ENCODE measurements around the gene C9orf57. TPM values are rescaled to one million over a fixed set of nuclear protein-coding genes. Genes with fewer than 3 reads are reported as not detected.

C9orf57 gene
- total RNA-seq, 1 experiment from 2014 or later: not detected

GRCh38 chr9:72065076-72065475 lies 4.7 kb upstream of the C9orf57 start:
- H2BK5ac ChIP-seq (ENCODE audit: insufficient read length, low read length): no peak overlapping the region
- no peak overlapping the region for H4K91ac ChIP-seq (ENCODE audit: insufficient read length, low read depth, low read length)
- no peaks in the 10 kb centered on the region for H3K79me1 ChIP-seq (ENCODE audit: insufficient read depth, low read depth, low read length, poor library complexity, severe bottlenecking)
- H4K5ac ChIP-seq (ENCODE audit: insufficient read length, low read depth, low read length): no peak overlapping the region
- no peak overlapping the region for H3K56ac ChIP-seq (ENCODE audit: insufficient read length, low read depth, low read length)
- no peak for TF ChIP-seq CTCF (conservative IDR thresholded peaks at IDR 0.05)
- H3K23me2 ChIP-seq (ENCODE audit: insufficient read length, low read depth, low read length, poor library complexity, severe bottlenecking): no peaks in the 10 kb centered on the region
- no peaks in the 10 kb centered on the region for H3K27me3 ChIP-seq (ENCODE audit: insufficient read depth, low read length)
- no peak overlapping the region for H2BK12ac ChIP-seq (ENCODE audit: insufficient read length, low read depth, low read length)
- H2AK5ac ChIP-seq (ENCODE audit: insufficient read length, low read length): no peak overlapping the region
- no peak overlapping the region for H3K23ac ChIP-seq (ENCODE audit: insufficient read length, low read depth, low read length)
- no peak overlapping the region for H3K14ac ChIP-seq (ENCODE audit: insufficient read depth, low read length)
- no peak overlapping the region for H3K27ac Mint-ChIP-seq
- H3K4me3 Mint-ChIP-seq: no peak overlapping the region
- no peak overlapping the region for H3K27ac ChIP-seq (ENCODE audit: insufficient read length, low read depth, low read length)
- H3K9me3 ChIP-seq (ENCODE audit: control insufficient read depth, low read depth, low read length): no peaks in the 10 kb centered on the region
- H3K36me3 Mint-ChIP-seq (ENCODE audit: insufficient read depth in 1 of 3, low read depth in 3 of 3): no peaks in the 10 kb centered on the region
- no peak overlapping the region for H3K9ac ChIP-seq (ENCODE audit: extremely low read depth, insufficient read length, low read length)
- no peak overlapping the region for H2BK15ac ChIP-seq (ENCODE audit: low read depth, low read length)
- no peak overlapping the region for H3K4ac ChIP-seq (ENCODE audit: low read depth, low read length)
- no peaks in the 10 kb centered on the region for H3K4me1 ChIP-seq (ENCODE audit: insufficient read depth, low read length)
- H3K4me2 ChIP-seq (ENCODE audit: insufficient read depth, insufficient read length, low read length): no peak overlapping the region
- no peak overlapping the region for H3T11ph ChIP-seq (ENCODE audit: low read length)
- no peak overlapping the region for H2AFZ ChIP-seq (ENCODE audit: low read length)
- H3K79me2 ChIP-seq (ENCODE audit: insufficient read depth, low read length): no peaks in the 10 kb centered on the region
- no peaks in the 10 kb centered on the region for H3K4me1 Mint-ChIP-seq
- no peak overlapping the region for H2BK20ac ChIP-seq (ENCODE audit: low read depth, low read length, poor library complexity, severe bottlenecking)
- H3K27me3 Mint-ChIP-seq (ENCODE audit: low read depth): no peaks in the 10 kb centered on the region
- no peak overlapping the region for H3K18ac ChIP-seq (ENCODE audit: insufficient read length, low read depth, low read length)
- H2BK120ac ChIP-seq (ENCODE audit: low read depth, low read length, poor library complexity, severe bottlenecking): no peak overlapping the region
- H4K20me1 ChIP-seq (ENCODE audit: control insufficient read depth, insufficient read depth, insufficient read length): no peaks in the 10 kb centered on the region
- H3K9me3 Mint-ChIP-seq: peaks cover 0 to 2% of the 10 kb centered on the region in 2 experiments; a peak in 2 of 5 replicates
- H4K8ac ChIP-seq (replicated peaks; ENCODE audit: insufficient read length, low read depth, low read length): no peak overlapping the region
- no peak for DNase-seq
- no CpG with 5 or more reads among the region's 7 CpGs for WGBS (ENCODE audit: extremely low coverage, insufficient read length, low lambda C conversion rate)
